VCaP (cell line): Measurements from ENCODE around the gene UGT1A5.

Source experiments
- H3K27ac ChIP-seq: fragments of 450-650 bp; 2 replicates; pipeline ENCODE4 v1.5.1; 2017
- TF ChIP-seq, protein P1 (sequence below): fragments of 450-650 bp; conservative IDR thresholded peaks from 2 replicates; pipeline ENCODE4 v1.5.1; 2017; ENCODE audit warnings: mild to moderate bottlenecking, moderate library complexity

UGT1A5 gene

GRCh38 chr2:233815861-233816260 lies 103.2 kb downstream of the UGT1A5 start:
- no peak overlapping the region for H3K27ac ChIP-seq
- TF ChIP-seq, protein P1, sequence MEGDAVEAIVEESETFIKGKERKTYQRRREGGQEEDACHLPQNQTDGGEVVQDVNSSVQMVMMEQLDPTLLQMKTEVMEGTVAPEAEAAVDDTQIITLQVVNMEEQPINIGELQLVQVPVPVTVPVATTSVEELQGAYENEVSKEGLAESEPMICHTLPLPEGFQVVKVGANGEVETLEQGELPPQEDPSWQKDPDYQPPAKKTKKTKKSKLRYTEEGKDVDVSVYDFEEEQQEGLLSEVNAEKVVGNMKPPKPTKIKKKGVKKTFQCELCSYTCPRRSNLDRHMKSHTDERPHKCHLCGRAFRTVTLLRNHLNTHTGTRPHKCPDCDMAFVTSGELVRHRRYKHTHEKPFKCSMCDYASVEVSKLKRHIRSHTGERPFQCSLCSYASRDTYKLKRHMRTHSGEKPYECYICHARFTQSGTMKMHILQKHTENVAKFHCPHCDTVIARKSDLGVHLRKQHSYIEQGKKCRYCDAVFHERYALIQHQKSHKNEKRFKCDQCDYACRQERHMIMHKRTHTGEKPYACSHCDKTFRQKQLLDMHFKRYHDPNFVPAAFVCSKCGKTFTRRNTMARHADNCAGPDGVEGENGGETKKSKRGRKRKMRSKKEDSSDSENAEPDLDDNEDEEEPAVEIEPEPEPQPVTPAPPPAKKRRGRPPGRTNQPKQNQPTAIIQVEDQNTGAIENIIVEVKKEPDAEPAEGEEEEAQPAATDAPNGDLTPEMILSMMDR: no peak

- no peak overlapping the region for H3K27ac ChIP-seq
- TF ChIP-seq, protein P1: no peak
Measured at GRCh38 chr2:233816334-233816733, 103.6 kb downstream of the UGT1A5 start.

DNA sequence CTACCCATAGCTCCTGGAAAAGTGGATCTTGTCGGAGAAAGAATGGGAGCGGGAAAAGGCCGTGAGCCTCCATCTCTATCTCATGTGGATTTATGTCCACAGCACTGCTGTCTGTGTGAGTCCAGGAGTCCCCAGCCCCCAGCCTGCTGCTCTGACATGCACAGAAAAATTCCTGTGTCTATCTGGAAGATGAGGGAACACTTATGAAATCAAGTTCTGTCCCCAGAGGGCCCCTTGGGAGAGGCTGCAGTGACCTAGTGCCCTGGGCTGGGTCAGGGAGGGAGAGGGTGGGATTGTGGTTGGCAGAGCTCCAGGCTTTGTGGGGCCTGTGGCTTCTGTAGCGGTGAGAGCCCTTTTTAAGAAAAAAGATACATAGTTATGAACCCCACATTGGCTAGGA lies 104.1 kb downstream of the UGT1A5 start:
- TF ChIP-seq, protein P1: no peak
- H3K27ac ChIP-seq: no peak overlapping the region

- TF ChIP-seq, protein P1: no peak
- H3K27ac ChIP-seq: no peak overlapping the region
Measured at GRCh38 chr2:233817361-233817911, 104.7 kb downstream of the UGT1A5 start.

GRCh38 chr2:233817995-233818638 lies 105.4 kb downstream of the UGT1A5 start:
- TF ChIP-seq, protein P1: no peak
- no peak overlapping the region for H3K27ac ChIP-seq

DNA sequence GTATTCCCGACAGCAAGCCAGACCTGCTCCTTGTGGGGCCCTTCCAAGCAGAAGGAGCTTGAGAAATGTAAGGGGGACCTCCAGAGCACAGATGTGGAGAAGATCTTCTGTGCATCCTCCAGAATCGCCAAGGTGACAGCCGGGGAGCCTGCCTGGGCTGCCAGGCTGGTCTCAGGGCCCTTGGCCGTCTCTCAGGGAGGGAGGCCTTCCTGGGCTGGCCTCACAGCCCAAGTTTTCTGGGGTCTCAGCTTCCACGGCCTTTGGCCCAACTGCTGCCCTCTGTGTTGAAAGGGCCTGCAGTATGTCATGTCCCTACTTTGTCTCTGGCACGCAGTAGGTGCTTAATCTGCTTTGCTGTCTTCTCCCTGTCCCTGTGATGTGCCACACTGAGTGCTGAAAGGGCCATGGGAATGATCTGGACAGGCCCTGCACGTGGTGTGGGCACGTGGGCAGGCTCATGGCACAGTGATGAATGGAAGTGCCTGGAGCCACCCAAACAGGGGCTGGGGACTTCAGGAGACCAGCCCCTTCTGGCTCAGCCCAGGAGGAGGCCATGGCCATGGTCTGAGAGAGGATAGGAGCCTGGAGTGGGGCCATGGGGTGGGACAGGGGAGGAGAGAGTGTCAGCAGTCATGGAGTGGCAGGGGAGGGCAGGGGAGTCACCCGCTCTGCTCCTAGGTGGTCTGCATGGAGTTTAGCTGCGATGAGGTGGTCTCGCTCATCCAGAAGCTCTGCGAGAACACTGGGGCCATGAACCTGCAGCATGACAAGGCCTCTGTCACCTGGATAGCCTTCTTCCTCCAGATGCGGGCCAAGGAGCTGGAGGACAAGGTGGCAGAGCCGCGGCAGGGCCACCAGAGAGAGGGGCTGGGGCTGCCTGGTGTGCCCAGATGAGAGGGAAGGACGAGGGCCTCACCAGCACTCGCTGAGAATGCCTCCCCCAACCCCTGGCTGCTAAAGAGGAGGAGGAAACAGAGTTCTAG lies 106.2 kb downstream of the UGT1A5 start:
- TF ChIP-seq, protein P1: no peak
- no peak overlapping the region for H3K27ac ChIP-seq
